Uterus (tissue), 2 donors: ENCODE results near the gene TSSK2.

Experiments
- POLR2A ChIP-seq, 2 donors: fragments of 450-650 bp; IDR thresholded peaks; one replicate each; pipeline ENCODE4 v1.6.1; 2016; ENCODE audit warnings: antibody characterized with exemption in 2 of 2, mild to moderate bottlenecking in 1 of 2, moderate library complexity in 1 of 2
- TF ChIP-seq, protein P1 (sequence below), 4 experiments: fragments of 200-600 bp in 2 of 4; fragments of 450-650 bp in 2 of 4; sonication (generic) in 2 of 4; IDR thresholded peaks; one replicate each; pipeline ENCODE4 v1.5.1; 2016 to 2019; ENCODE audit warnings: antibody characterized with exemption in 4 of 4, mild to moderate bottlenecking in 2 of 4, moderate library complexity in 1 of 4

DNA sequence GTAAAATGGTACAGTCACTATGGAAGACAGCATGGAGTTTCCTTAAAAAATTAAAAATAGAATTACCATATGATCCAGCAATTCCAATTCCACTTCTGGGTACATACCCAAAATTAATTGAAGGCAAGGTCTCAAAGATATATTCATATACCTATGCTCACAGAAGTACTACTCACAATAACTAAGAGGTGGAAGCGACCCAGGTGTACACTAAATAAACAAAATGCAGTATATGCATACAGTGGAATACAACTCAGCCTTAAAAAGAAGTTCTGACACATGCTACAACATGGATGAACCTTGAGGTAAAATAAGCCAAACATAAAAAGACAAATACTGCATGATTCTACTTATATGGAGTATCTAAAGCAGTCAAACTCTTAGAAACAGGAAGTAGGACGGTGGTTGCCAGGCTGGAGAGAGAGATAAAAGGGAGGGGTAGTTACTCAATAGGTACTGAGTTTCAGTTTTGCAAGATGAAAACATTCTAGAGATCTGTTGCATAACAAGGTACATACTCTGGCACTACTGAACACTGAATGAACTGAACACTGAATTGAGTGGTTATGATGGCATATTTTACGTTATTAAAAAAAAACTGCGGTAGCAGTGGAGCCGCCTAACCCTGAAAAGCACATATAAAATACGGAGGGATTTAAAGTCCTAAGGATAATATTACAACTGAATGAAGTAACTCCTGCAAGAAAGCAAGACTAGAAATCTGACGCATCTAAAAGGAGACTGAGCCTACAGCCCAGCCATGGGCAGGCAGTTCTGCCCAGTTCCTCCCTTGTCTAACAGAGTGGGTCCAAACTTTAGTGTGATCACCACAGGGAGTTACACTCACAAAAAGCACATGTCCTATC is 21.7 kb upstream of the TSSK2 start:
- TF ChIP-seq, protein P1, sequence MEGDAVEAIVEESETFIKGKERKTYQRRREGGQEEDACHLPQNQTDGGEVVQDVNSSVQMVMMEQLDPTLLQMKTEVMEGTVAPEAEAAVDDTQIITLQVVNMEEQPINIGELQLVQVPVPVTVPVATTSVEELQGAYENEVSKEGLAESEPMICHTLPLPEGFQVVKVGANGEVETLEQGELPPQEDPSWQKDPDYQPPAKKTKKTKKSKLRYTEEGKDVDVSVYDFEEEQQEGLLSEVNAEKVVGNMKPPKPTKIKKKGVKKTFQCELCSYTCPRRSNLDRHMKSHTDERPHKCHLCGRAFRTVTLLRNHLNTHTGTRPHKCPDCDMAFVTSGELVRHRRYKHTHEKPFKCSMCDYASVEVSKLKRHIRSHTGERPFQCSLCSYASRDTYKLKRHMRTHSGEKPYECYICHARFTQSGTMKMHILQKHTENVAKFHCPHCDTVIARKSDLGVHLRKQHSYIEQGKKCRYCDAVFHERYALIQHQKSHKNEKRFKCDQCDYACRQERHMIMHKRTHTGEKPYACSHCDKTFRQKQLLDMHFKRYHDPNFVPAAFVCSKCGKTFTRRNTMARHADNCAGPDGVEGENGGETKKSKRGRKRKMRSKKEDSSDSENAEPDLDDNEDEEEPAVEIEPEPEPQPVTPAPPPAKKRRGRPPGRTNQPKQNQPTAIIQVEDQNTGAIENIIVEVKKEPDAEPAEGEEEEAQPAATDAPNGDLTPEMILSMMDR (IDR thresholded peaks at IDR 0.05) = no peak
- no peak for TF ChIP-seq POLR2A (IDR thresholded peaks at IDR 0.05)
